GM23248 (cell line): ENCODE results near the gene KCNJ10. TPM values are rescaled to one million over a fixed set of nuclear protein-coding genes. Genes with fewer than 3 reads are reported as not detected.
A peak's percentile ranks its signal among the peaks of the same experiment; 100 is the strongest.

Experiments used
- DNase-seq: peaks from one replicate; pipeline ENCODE4 v3.0.0-alpha.2; 2015
- H2AFZ ChIP-seq: fragments of 200-600 bp; sonication (generic); 2 replicates; pipeline ENCODE4 v1.6.1; 2016; ENCODE audit warnings: antibody characterized with exemption
- H3F3A ChIP-seq: fragments of 200-600 bp; sonication (generic); 2 replicates; pipeline ENCODE4 v1.6.1; 2016; ENCODE audit warnings: mild to moderate bottlenecking, antibody characterized with exemption, mixed run types; ENCODE audit not compliant: insufficient read depth
- H3K27ac ChIP-seq: fragments of 200-600 bp; sonication (generic); 2 replicates; pipeline ENCODE4 v1.5.1; 2016; ENCODE audit warnings: mild to moderate bottlenecking
- H3K27me3 ChIP-seq: fragments of 200-600 bp; sonication (generic); replicated peaks from 2 replicates; pipeline ENCODE4 v1.6.1; 2016; ENCODE audit warnings: mild to moderate bottlenecking; ENCODE audit not compliant: insufficient read depth
- H3K36me3 ChIP-seq: fragments of 200-600 bp; sonication (generic); 2 replicates; pipeline ENCODE4 v1.6.1; 2016; ENCODE audit warnings: low read depth, mild to moderate bottlenecking
- H3K4me1 ChIP-seq: fragments of 200-600 bp; sonication (generic); 2 replicates; pipeline ENCODE4 v1.6.1; 2016; ENCODE audit warnings: mild to moderate bottlenecking; ENCODE audit not compliant: insufficient read depth
- H3K4me2 ChIP-seq: fragments of 200-600 bp; sonication (generic); one replicate; pipeline ENCODE4 v1.6.1; 2016; ENCODE audit warnings: mild to moderate bottlenecking; ENCODE audit not compliant: unreplicated experiment
- H3K4me3 ChIP-seq: fragments of 200-600 bp; sonication (generic); 2 replicates; pipeline ENCODE4 v1.5.1; 2016; ENCODE audit warnings: mild to moderate bottlenecking
- H3K79me2 ChIP-seq: fragments of 200-600 bp; sonication (generic); 2 replicates; pipeline ENCODE4 v1.6.1; 2016; ENCODE audit warnings: mild to moderate bottlenecking; ENCODE audit not compliant: insufficient read depth
- H3K9ac ChIP-seq: fragments of 200-600 bp; sonication (generic); 2 replicates; pipeline ENCODE4 v1.6.1; 2016; ENCODE audit warnings: mild to moderate bottlenecking
- H3K9me2 ChIP-seq: fragments of 200-600 bp; sonication (generic); 2 replicates; pipeline ENCODE4 v1.6.1; 2016; ENCODE audit warnings: mixed run types, mild to moderate bottlenecking, moderate library complexity; ENCODE audit not compliant: insufficient read depth
- H3K9me3 ChIP-seq: fragments of 200-600 bp; sonication (generic); one replicate; pipeline ENCODE4 v1.6.1; 2017; ENCODE audit warnings: low read depth
- H4K20me1 ChIP-seq: fragments of 200-600 bp; sonication (generic); 2 replicates; pipeline ENCODE4 v1.6.0; 2016; ENCODE audit not compliant: insufficient read depth
- EZH2 ChIP-seq: fragments of 200-600 bp; sonication (generic); IDR thresholded peaks from 2 replicates; pipeline ENCODE4 v1.6.1; 2018; ENCODE audit warnings: antibody characterized with exemption, mild to moderate bottlenecking; ENCODE audit not compliant: insufficient read depth, poor library complexity, severe bottlenecking
- EZH2phosphoT487 ChIP-seq: fragments of 200-600 bp; sonication (generic); IDR thresholded peaks from 2 replicates; pipeline ENCODE4 v1.6.1; 2018; ENCODE audit warnings: antibody characterized with exemption, moderate library complexity, mild to moderate bottlenecking, low read depth; ENCODE audit not compliant: insufficient read depth
- WGBS, 2 experiments: methylation state at CpG; one replicate each; pipeline ENCODE4 v1.1.6; 2015 to 2017; ENCODE audit warnings: low lambda C conversion rate in 2 of 2, low coverage in 1 of 2; ENCODE audit errors: missing lambda C conversion rate in 2 of 2; 5-methylcytosine and 5-hydroxymethylcytosine counted together
- in situ Hi-C: fragments of 300-500 bp; cut with MboI; formaldehyde crosslinking; loops from 2 replicates; pipeline ENCODE4 v1.15.0; 2020
- polyA plus RNA-seq: library from polyadenylated mRNA; unstranded; fragments of >200 nt; fragmentation: Nextera tagmentation; extraction: Ambion mirVana; gene quantifications from 2 replicates; pipeline ENCODE4 v1.2.1, GENCODE V29; 2016
- total RNA-seq: library from RNA; depleted of rRNA; stranded (reverse); fragments of >200 nt; shearing (Covaris generic); gene quantifications from 2 replicates; pipeline ENCODE4 v1.2.3, GENCODE V29; 2014

The KCNJ10 gene
- total and polyA plus RNA-seq, 2 experiments from 2014 or later = not detected

DNA sequence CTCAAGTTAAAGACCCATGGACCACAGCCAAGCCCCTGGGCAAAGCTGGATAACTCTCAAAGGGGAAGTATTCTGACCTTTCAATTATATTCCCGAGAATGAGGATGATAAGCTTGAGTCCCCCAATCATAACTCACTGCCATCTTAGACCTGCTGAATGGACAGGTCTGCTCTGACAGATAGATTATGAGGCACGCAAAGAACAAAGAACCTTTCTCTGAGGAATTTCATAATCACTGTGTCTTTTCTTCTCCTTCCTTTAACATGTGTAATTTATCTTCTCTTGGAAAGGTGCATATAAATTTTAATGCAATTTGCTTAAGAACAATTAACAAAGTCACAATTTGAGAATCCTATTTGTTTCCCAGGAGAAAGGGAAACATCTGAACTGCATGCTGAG, 60.2 kb downstream of the KCNJ10 start:
- Histone ChIP-seq H3K4me3 (no peak overlapping the region), H3K4me1 (no peaks in the 10 kb centered on the region), H3K36me3 (no peaks in the 10 kb centered on the region), H3K4me2 (no peak overlapping the region), H3K9ac (no peak overlapping the region), H4K20me1 (no peaks in the 10 kb centered on the region), H3K9me2 (no peaks in the 10 kb centered on the region), H2AFZ (no peak overlapping the region), H3F3A (no peaks in the 10 kb centered on the region), H3K27me3 (no peaks in the 10 kb centered on the region), H3K27ac (no peak overlapping the region), H3K79me2 (no peaks in the 10 kb centered on the region), H3K9me3 (no peaks in the 10 kb centered on the region)
- 29 to 31% methylated on average over 2 of the region's 2 CpGs for WGBS, 2 experiments
- DNase-seq = no peak
- in situ Hi-C loops = loop anchor here (5.0 to 25.0 kb wide), 3 partner anchors 72 to 848 kb away; partner anchors contain the start of gene CADM3
- TF ChIP-seq EZH2 (no peak), EZH2phosphoT487 (no peak)

DNA sequence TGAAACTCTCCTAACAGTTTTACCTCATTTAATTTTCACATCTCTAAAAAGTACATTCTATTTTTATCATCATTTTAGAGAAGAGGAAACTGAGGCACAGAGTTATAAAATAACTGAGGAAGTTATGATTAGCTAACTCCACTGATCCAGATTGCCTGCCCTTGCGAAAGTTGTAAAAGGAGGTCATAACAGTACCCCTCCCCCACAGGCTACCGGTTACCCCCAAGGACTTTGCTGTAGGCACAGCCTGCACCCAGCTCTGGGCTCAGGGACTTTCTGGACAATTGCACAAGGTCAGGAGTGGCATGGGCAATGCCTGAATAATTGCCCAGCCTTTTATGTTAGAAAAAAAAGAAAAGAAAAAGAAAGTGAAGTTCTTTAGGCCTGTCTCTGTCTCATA, 60.9 kb downstream of the KCNJ10 start:
- H4K20me1 ChIP-seq = no peaks in the 10 kb centered on the region
- H3K36me3 ChIP-seq = no peaks in the 10 kb centered on the region
- no peaks in the 10 kb centered on the region for H3K4me1 ChIP-seq
- in situ Hi-C loops = loop anchor here (5.0 to 25.0 kb wide), 3 partner anchors 72 to 847 kb away; partner anchors contain the start of gene CADM3
- no peak overlapping the region for H3K27ac ChIP-seq
- no peaks in the 10 kb centered on the region for H3K27me3 ChIP-seq
- DNase-seq = no peak
- 43 to 44% methylated on average over 2 of the region's 2 CpGs for WGBS, 2 experiments
- no peaks in the 10 kb centered on the region for H3F3A ChIP-seq
- no peak overlapping the region for H2AFZ ChIP-seq
- H3K4me3 ChIP-seq = no peak overlapping the region
- no peak overlapping the region for H3K4me2 ChIP-seq
- H3K9ac ChIP-seq = no peak overlapping the region
- H3K79me2 ChIP-seq = no peaks in the 10 kb centered on the region
- no peak for TF ChIP-seq EZH2phosphoT487
- TF ChIP-seq EZH2 = no peak
- H3K9me3 ChIP-seq = no peaks in the 10 kb centered on the region
- H3K9me2 ChIP-seq = no peaks in the 10 kb centered on the region

DNA sequence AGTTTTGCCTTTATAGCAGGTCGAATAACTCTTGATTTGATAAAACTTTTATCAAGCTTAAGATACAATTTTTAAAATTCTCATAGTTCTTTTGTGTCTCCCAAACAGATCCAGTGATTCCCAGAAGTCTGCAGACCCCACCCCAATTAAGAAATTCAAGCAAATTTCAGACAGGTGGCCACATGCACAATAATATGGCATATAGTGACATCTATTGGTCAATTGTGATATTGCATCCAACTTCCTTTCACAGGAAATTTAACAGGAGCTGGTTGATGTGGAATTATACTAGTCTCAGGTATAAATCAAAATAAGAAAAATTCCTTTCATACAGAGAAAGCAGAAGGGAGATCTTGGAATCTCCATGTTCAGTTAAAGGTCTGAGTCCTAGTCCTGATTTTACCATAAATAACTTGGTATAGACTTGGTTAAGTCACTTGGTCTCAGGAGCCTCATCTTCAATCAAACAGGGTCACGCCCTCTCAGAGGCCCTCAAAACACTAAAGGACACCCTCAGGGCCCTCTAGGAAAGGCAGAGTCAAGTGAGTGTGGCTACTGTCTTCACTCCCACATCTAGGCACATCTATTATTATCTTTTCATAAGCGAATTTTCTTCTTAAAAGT, 62.3 kb downstream of the KCNJ10 start:
- peak; percentile 30 for DNase-seq
- WGBS, 2 experiments = 63 to 65% methylated on average over 3 of the region's 3 CpGs
- in situ Hi-C loops = loop anchor here (5.0 to 25.0 kb wide), 3 partner anchors 70 to 845 kb away; partner anchors contain the start of gene CADM3

DNA sequence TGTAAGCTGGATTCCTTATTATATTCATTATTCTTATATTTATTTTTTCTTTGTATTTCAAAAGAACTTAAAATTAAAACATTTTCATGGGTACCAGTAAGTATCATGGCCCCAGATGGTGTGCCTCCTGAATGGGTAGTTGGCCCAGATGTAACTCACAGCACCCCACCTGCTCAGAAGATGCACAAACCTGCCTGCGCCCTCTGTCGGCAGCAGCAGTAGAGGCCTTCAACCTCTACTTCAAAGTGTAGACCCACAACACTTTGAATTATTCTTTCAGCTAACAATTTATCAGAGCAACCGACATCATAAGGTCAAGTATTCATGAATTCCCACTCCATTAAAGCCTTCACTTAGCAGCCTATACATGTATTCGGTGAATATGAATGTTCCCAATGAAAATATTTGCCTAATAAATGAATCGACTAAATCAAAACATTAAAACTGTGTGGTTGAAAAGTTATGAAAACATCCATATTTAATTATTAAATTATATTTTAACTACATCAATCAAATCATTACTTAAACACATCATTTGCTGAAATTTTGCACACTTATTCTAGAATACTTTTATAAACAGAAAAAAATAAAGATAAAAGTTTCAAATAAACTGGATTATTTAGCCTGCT, 63.5 kb downstream of the KCNJ10 start:
- in situ Hi-C loops = loop anchor here (5.0 to 25.0 kb wide), 3 partner anchors 69 to 844 kb away; partner anchors contain the start of gene CADM3
- H4K20me1 ChIP-seq = no peaks in the 10 kb centered on the region
- no peak overlapping the region for H3K9ac ChIP-seq
- no peaks in the 10 kb centered on the region for H3F3A ChIP-seq
- H3K9me2 ChIP-seq = no peaks in the 10 kb centered on the region
- 21 to 22% methylated on average over 5 of the region's 5 CpGs for WGBS, 2 experiments
- no peak overlapping the region for H3K4me2 ChIP-seq
- H3K27me3 ChIP-seq = no peaks in the 10 kb centered on the region
- peak; percentile 81 for DNase-seq
- no peak overlapping the region for H3K4me3 ChIP-seq
- H3K9me3 ChIP-seq = no peaks in the 10 kb centered on the region
- no peaks in the 10 kb centered on the region for H3K79me2 ChIP-seq
- no peak overlapping the region for H3K27ac ChIP-seq
- H2AFZ ChIP-seq = no peak overlapping the region
- no peak for TF ChIP-seq EZH2phosphoT487
- no peak for TF ChIP-seq EZH2
- H3K36me3 ChIP-seq = no peaks in the 10 kb centered on the region
- H3K4me1 ChIP-seq = no peaks in the 10 kb centered on the region

More for the DNA sequence above, 62.3 kb downstream of the KCNJ10 start:
- Histone ChIP-seq H3K4me2 (no peak overlapping the region), H4K20me1 (no peaks in the 10 kb centered on the region), H3K4me1 (no peaks in the 10 kb centered on the region), H3K9me2 (no peaks in the 10 kb centered on the region), H3K79me2 (no peaks in the 10 kb centered on the region), H3K9me3 (no peaks in the 10 kb centered on the region), H3K27me3 (no peaks in the 10 kb centered on the region), H3F3A (no peaks in the 10 kb centered on the region), H3K9ac (no peak overlapping the region), H3K27ac (no peak overlapping the region), H3K4me3 (no peak overlapping the region), H3K36me3 (no peaks in the 10 kb centered on the region), H2AFZ (no peak overlapping the region)
- TF ChIP-seq EZH2 = no peak
- no peak for TF ChIP-seq EZH2phosphoT487
